HCT116 (cell line): ENCODE data around the gene PTGES2. TPM values are rescaled to one million over a fixed set of nuclear protein-coding genes. Genes with fewer than 3 reads are reported as not detected.

ENCODE experiments used
- ATAC-seq: fragments of 200-7000 bp; cut with Tn5 transposase; 2 replicates; pipeline ENCODE4 v1.9.1; 2020; ENCODE audit warnings: mild to moderate bottlenecking, moderate library complexity
- BruUV-seq: library from RNA; stranded (reverse); fragments of 400-500 nt; replicated peaks from 2 replicates; lab custom pipeline; 2021; lab: Mats Ljungman, UMichigan
- CTCF ChIA-PET: fragments of 300-600 bp; sonication (Branson Sonifier 250); formaldehyde crosslinking; loops from one replicate; lab custom pipeline; 2021; ENCODE audit warnings: antibody characterized with exemption; lab: Charles Lee
- POLR2A ChIA-PET: fragments of 300-600, 350-600 bp; sonication (Branson Sonifier 250); formaldehyde crosslinking; loops from one replicate; lab custom pipeline; 2021; ENCODE audit warnings: antibody characterized with exemption; lab: Charles Lee
- RAD21 ChIA-PET, 2 experiments: fragments of 300-600 bp; sonication (Branson Sonifier 250); formaldehyde crosslinking; loops; one replicate each; lab custom pipeline; 2023; ENCODE audit warnings: low total read pairs in 2 of 2; ENCODE audit not compliant: uncharacterized antibody in 2 of 2, unreplicated experiment in 2 of 2, low non-redundant PET in 1 of 2; lab: Charles Lee
- DNase-seq: peaks from one replicate; pipeline ENCODE4 v3.0.0-alpha.2; 2010; ENCODE audit warnings: low read depth, low spot score
- H2AFZ ChIP-seq: fragments of 200-600 bp; shearing (Covaris generic), sonication (generic); 2 replicates; pipeline ENCODE4 v1.6.1; 2017; ENCODE audit warnings: low read depth, mixed run types, mixed read lengths, antibody characterized with exemption, low read length; ENCODE audit not compliant: poor library complexity, severe bottlenecking
- H3K27ac ChIP-seq: 2 replicates; pipeline ENCODE4 v1.5.1; 2012; ENCODE audit warnings: low read depth, low read length
- H3K27me3 ChIP-seq: fragments of 200-600 bp; sonication (generic); 2 replicates; pipeline ENCODE4 v1.6.1; 2016; ENCODE audit warnings: mixed run types, low read length, mixed read lengths; ENCODE audit not compliant: insufficient read depth
- H3K36me3 ChIP-seq, 2 experiments: fragments of 200-500 bp in 1 of 2; fragments of 200-600 bp in 1 of 2; sonication (Bioruptor generic) in 1 of 2; sonication (generic) in 1 of 2; 2 replicates each; pipeline versions ENCODE4 v1.5.1 to v1.6.1; 2014 to 2016; ENCODE audit warnings: low read length in 2 of 2, inconsistent platforms in 1 of 2, mixed read lengths in 1 of 2, mixed run types in 1 of 2; ENCODE audit not compliant: insufficient read depth in 2 of 2, control insufficient read depth in 1 of 2
- H3K4me1 ChIP-seq, 2 experiments: fragments of 200-600 bp in 1 of 2; sonication (generic) in 1 of 2; 2 replicates each; pipeline versions ENCODE4 v1.5.1 to v1.6.1; 2012 to 2017; ENCODE audit warnings: low read length in 2 of 2, inconsistent platforms in 1 of 2, mild to moderate bottlenecking in 1 of 2, mixed read lengths in 1 of 2, mixed run types in 1 of 2, moderate library complexity in 1 of 2; ENCODE audit not compliant: insufficient read depth in 2 of 2, control insufficient read depth in 1 of 2
- H3K4me2 ChIP-seq: fragments of 200-600 bp; sonication (generic); 2 replicates; pipeline ENCODE4 v1.6.1; 2017; ENCODE audit warnings: mixed run types, low read length, mixed read lengths
- H3K4me3 ChIP-seq, 2 experiments: fragments of 200-600 bp in 1 of 2; sonication (generic) in 1 of 2; replicated peaks in 1 of 2; 2 replicates each; pipeline ENCODE4 v1.5.1; 2011 to 2016; ENCODE audit warnings: low read length in 2 of 2, control low read depth in 1 of 2, low read depth in 1 of 2, mild to moderate bottlenecking in 1 of 2, mixed read lengths in 1 of 2, mixed run types in 1 of 2
- H3K79me2 ChIP-seq: fragments of 200-600 bp; sonication (generic); 2 replicates; pipeline ENCODE4 v1.6.1; 2017; ENCODE audit warnings: mild to moderate bottlenecking, mixed run types, low read length, moderate library complexity, mixed read lengths; ENCODE audit not compliant: insufficient read depth
- H3K9ac ChIP-seq: fragments of 200-600 bp; sonication (generic); 2 replicates; pipeline ENCODE4 v1.6.1; 2016; ENCODE audit warnings: low read length, mixed read lengths
- H3K9me2 ChIP-seq: fragments of 200-600 bp; sonication (generic), shearing (Covaris generic); 2 replicates; pipeline ENCODE4 v1.6.1; 2017; ENCODE audit warnings: mixed run types, mild to moderate bottlenecking, moderate library complexity; ENCODE audit not compliant: insufficient read depth
- H3K9me3 ChIP-seq, 2 experiments: fragments of 200-500 bp in 1 of 2; fragments of 200-600 bp in 1 of 2; sonication (Bioruptor generic) in 1 of 2; sonication (generic) in 1 of 2; 2 replicates each; pipeline ENCODE4 v1.6.1; 2014 to 2017; ENCODE audit warnings: low read length in 2 of 2, mixed read lengths in 2 of 2, inconsistent platforms in 1 of 2, low read depth in 1 of 2, mild to moderate bottlenecking in 1 of 2, mixed run types in 1 of 2, moderate library complexity in 1 of 2; ENCODE audit not compliant: control insufficient read depth in 1 of 2, insufficient read depth in 1 of 2
- H4K20me1 ChIP-seq: fragments of 200-600 bp; sonication (generic), shearing (Covaris generic); 2 replicates; pipeline ENCODE4 v1.6.1; 2017; ENCODE audit warnings: mixed run types, mild to moderate bottlenecking, moderate library complexity; ENCODE audit not compliant: insufficient read depth
- CEBPB ChIP-seq: IDR thresholded peaks from 2 replicates; pipeline ENCODE4 v1.6.1; 2012; ENCODE audit warnings: low read depth
- EGR1 ChIP-seq: IDR thresholded peaks from 2 replicates; pipeline ENCODE4 v1.6.1; 2012; ENCODE audit warnings: low read depth
- ELF1 ChIP-seq: IDR thresholded peaks from 2 replicates; pipeline ENCODE4 v1.6.1; 2012; ENCODE audit warnings: low read depth, borderline replicate concordance
- EZH2 ChIP-seq: fragments of 200-600 bp; sonication (generic); IDR thresholded peaks from 2 replicates; pipeline ENCODE4 v1.6.1; 2017; ENCODE audit warnings: antibody characterized with exemption, mixed run types
- EZH2phosphoT487 ChIP-seq: fragments of 200-600 bp; IDR thresholded peaks from 2 replicates; pipeline ENCODE4 v1.6.1; 2018; ENCODE audit warnings: antibody characterized with exemption, borderline replicate concordance
- FOSL1 ChIP-seq: IDR thresholded peaks from 2 replicates; pipeline ENCODE4 v1.6.1; 2012; ENCODE audit warnings: low read depth
- POLR2A ChIP-seq: IDR thresholded peaks from 2 replicates; pipeline ENCODE4 v1.7.0; 2011; ENCODE audit warnings: borderline replicate concordance; ENCODE audit not compliant: insufficient read depth, insufficient read length; ENCODE audit errors: extremely low read depth
- POLR2AphosphoS5 ChIP-seq: IDR thresholded peaks from 2 replicates; pipeline ENCODE4 v1.6.1; 2011; ENCODE audit warnings: mild to moderate bottlenecking, low read depth, low read length, moderate library complexity
- RAD21 ChIP-seq: IDR thresholded peaks from 2 replicates; pipeline ENCODE4 v1.6.1; 2012; ENCODE audit warnings: low read depth, mild to moderate bottlenecking
- SIN3A ChIP-seq: IDR thresholded peaks from 2 replicates; pipeline ENCODE4 v1.6.1; 2012; ENCODE audit warnings: low read depth
- SP1 ChIP-seq: IDR thresholded peaks from 2 replicates; pipeline ENCODE4 v1.6.1; 2012; ENCODE audit warnings: low read depth
- SRF ChIP-seq: IDR thresholded peaks from 2 replicates; pipeline ENCODE4 v1.6.1; 2012; ENCODE audit warnings: low read depth
- TCF7L2 ChIP-seq: IDR thresholded peaks from 2 replicates; pipeline ENCODE4 v1.7.0; 2011; ENCODE audit warnings: borderline replicate concordance, inconsistent platforms; ENCODE audit not compliant: insufficient read depth, insufficient read length; ENCODE audit errors: extremely low read depth
- YY1 ChIP-seq: IDR thresholded peaks from 2 replicates; pipeline ENCODE4 v1.6.1; 2011; ENCODE audit warnings: low read length, low read depth, moderate library complexity, mild to moderate bottlenecking; ENCODE audit not compliant: insufficient replicate concordance; ENCODE audit errors: extremely low read depth
- ZFX ChIP-seq: fragments of 450-650 bp; IDR thresholded peaks from 2 replicates; pipeline ENCODE4 v1.6.1; 2017
- ZNF274 ChIP-seq: fragments of 200-500 bp; sonication (Bioruptor generic); IDR thresholded peaks from 2 replicates; pipeline ENCODE4 v1.6.1; 2014; ENCODE audit warnings: mild to moderate bottlenecking, low read depth, low read length, inconsistent platforms
- intact Hi-C: fragments of 100-400 bp; cut with micrococcal nuclease; formaldehyde crosslinking; loops from 2 replicates; pipeline ENCODE4 v1.10.0; 2022
- total RNA-seq: library from RNA; stranded (reverse); gene quantifications from one replicate; pipeline ENCODE4 v1.2.1, GENCODE V29; 2021; ENCODE audit not compliant: unreplicated experiment
- TF ChIP-seq, protein P1 (sequence below): IDR thresholded peaks from 2 replicates; pipeline ENCODE4 v1.6.1; 2012
- TF ChIP-seq, protein P2 (sequence below): IDR thresholded peaks from 2 replicates; pipeline ENCODE4 v1.6.1; 2012; ENCODE audit warnings: low read depth
- TF ChIP-seq, protein P3 (sequence below): IDR thresholded peaks from 2 replicates; pipeline ENCODE4 v1.6.1; 2012
- TF ChIP-seq, protein P4 (sequence below): IDR thresholded peaks from 2 replicates; pipeline ENCODE4 v1.6.1; 2011; ENCODE audit warnings: mild to moderate bottlenecking, low read length, moderate library complexity; ENCODE audit not compliant: insufficient replicate concordance; ENCODE audit errors: extremely low read depth

Gene PTGES2
- total RNA-seq, 1 experiment from 2014 or later = 148 TPM

DNA sequence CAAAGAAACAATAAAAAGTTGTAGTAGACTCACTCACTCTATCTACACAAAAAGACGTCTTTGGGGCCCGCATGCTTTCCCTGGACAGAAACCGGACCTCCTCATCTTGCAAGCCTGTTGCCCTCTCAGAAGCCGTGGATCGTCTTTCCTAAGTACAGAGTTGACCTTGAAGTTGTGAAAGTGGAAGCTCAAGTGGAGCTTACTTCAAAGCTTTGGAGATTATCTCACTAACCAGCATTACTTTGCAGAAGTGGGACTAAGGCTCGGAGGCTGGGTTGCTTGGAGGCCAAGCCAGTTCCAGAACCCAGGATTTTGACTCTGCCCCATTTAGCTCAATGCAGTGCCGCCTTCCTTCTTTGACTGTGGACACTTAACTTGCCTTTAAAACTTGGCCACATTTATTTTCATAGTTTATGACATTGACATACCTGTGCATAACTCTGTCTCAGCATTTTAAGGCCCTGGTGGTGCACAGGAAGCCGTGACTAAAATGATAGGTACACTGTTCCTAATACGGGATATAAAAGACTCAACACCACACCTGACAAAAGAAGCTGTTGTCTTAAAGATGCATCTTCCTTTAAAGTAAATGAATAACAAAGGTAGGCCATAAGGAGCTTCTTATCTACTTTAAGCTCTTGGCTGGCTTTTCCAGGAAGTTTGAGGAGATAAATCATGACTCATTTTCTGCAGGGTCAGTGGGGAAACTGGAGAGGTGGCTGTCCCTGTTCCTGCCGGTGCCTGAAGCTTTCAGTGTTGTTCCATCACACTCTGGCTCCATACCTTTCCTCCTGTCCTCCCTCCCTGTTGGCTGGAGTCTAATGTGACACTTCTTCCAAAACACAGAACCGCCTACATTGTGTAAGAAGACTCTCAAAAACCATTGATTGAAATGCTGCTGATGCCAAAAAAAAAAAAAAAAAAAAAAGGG, 48.8 kb downstream of the PTGES2 start:
- Histone ChIP-seq H3K79me2 (peaks cover 69% of the 10 kb centered on the region), H3K4me2 (peak overlapping the region; percentile 62), H4K20me1 (no peaks in the 10 kb centered on the region), H3K9me3 (no peaks in the 10 kb centered on the region), H3K4me1 (peaks cover 62 to 65% of the 10 kb centered on the region in 2 experiments), H2AFZ (no peak overlapping the region), H3K36me3 (no peaks in the 10 kb centered on the region; a peak in 1 of 4 replicates), H3K9me2 (no peaks in the 10 kb centered on the region), H3K27ac (peak overlapping the region; percentile 83), H3K27me3 (no peaks in the 10 kb centered on the region), H3K9ac (peak overlapping the region; percentile 56), H3K4me3 (peak overlapping the region; percentile 0 to 23; a peak in 3 of 4 replicates)
- RAD21 ChIA-PET = interaction anchor here (0.8 to 1.0 kb wide), 2 partner anchors 11 to 500 kb away, joined by 4 to 5 read pairs; partner anchors contain the start of genes NAIF1 (in 1 of the 2) and SLC25A25 (in 1 of the 2)
- POLR2A ChIA-PET = interaction anchor here (0.6 to 2.6 kb wide), 4 partner anchors 11 to 123 kb away, joined by 3 to 23 read pairs (median 4); partner anchors contain the start of genes NAIF1 and SLC25A25
- DNase-seq = peak; percentile 79
- intact Hi-C loops = loop anchor here (2.0 kb wide), 1 partner anchor 26 kb away; no protein-coding TSS in a partner anchor
- TSS peak; percentile 16 for BruUV-seq
- CTCF ChIA-PET = interaction anchor here (0.9 to 1.6 kb wide), 6 partner anchors 14 to 344 kb away, joined by 3 to 4 read pairs (median 4); partner anchors contain the start of gene TOR2A
- ATAC-seq = peak; percentile 77
- TF ChIP-seq SIN3A = peak; percentile 79
- TF ChIP-seq ELF1 = no peak; the same call in 1 of the 2 replicates
- no peak for TF ChIP-seq EZH2
- TF ChIP-seq ZFX = no peak
- TF ChIP-seq YY1 = no peak
- peak; percentile 88 for TF ChIP-seq FOSL1
- TF ChIP-seq, protein P1, sequence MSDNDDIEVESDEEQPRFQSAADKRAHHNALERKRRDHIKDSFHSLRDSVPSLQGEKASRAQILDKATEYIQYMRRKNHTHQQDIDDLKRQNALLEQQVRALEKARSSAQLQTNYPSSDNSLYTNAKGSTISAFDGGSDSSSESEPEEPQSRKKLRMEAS = peak; percentile 72; the same call in 1 of the 2 replicates
- TF ChIP-seq EGR1 = 0 out of 2 replicates have a peak, but pooled peaks have one; percentile 14
- no peak for TF ChIP-seq POLR2A
- TF ChIP-seq CEBPB = peak; percentile 41; the same call in 1 of the 2 replicates
- TF ChIP-seq, protein P2, sequence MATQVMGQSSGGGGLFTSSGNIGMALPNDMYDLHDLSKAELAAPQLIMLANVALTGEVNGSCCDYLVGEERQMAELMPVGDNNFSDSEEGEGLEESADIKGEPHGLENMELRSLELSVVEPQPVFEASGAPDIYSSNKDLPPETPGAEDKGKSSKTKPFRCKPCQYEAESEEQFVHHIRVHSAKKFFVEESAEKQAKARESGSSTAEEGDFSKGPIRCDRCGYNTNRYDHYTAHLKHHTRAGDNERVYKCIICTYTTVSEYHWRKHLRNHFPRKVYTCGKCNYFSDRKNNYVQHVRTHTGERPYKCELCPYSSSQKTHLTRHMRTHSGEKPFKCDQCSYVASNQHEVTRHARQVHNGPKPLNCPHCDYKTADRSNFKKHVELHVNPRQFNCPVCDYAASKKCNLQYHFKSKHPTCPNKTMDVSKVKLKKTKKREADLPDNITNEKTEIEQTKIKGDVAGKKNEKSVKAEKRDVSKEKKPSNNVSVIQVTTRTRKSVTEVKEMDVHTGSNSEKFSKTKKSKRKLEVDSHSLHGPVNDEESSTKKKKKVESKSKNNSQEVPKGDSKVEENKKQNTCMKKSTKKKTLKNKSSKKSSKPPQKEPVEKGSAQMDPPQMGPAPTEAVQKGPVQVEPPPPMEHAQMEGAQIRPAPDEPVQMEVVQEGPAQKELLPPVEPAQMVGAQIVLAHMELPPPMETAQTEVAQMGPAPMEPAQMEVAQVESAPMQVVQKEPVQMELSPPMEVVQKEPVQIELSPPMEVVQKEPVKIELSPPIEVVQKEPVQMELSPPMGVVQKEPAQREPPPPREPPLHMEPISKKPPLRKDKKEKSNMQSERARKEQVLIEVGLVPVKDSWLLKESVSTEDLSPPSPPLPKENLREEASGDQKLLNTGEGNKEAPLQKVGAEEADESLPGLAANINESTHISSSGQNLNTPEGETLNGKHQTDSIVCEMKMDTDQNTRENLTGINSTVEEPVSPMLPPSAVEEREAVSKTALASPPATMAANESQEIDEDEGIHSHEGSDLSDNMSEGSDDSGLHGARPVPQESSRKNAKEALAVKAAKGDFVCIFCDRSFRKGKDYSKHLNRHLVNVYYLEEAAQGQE = no peak
- peak; percentile 25; the same call in 1 of the 2 replicates for TF ChIP-seq RAD21
- TF ChIP-seq, protein P3, sequence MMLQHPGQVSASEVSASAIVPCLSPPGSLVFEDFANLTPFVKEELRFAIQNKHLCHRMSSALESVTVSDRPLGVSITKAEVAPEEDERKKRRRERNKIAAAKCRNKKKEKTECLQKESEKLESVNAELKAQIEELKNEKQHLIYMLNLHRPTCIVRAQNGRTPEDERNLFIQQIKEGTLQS = no peak
- TF ChIP-seq, protein P4, sequence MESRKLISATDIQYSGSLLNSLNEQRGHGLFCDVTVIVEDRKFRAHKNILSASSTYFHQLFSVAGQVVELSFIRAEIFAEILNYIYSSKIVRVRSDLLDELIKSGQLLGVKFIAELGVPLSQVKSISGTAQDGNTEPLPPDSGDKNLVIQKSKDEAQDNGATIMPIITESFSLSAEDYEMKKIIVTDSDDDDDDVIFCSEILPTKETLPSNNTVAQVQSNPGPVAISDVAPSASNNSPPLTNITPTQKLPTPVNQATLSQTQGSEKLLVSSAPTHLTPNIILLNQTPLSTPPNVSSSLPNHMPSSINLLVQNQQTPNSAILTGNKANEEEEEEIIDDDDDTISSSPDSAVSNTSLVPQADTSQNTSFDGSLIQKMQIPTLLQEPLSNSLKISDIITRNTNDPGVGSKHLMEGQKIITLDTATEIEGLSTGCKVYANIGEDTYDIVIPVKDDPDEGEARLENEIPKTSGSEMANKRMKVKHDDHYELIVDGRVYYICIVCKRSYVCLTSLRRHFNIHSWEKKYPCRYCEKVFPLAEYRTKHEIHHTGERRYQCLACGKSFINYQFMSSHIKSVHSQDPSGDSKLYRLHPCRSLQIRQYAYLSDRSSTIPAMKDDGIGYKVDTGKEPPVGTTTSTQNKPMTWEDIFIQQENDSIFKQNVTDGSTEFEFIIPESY = no peak
- TF ChIP-seq EZH2phosphoT487 = no peak
- TF ChIP-seq TCF7L2 = peak; percentile 91
- TF ChIP-seq POLR2AphosphoS5 = no peak
- no peak for TF ChIP-seq ZNF274
- peak; percentile 91 for TF ChIP-seq SP1
- TF ChIP-seq SRF = peak; percentile 81
